ENCODE measurements around the gene CDC14A.

The CDC14A gene

DNA sequence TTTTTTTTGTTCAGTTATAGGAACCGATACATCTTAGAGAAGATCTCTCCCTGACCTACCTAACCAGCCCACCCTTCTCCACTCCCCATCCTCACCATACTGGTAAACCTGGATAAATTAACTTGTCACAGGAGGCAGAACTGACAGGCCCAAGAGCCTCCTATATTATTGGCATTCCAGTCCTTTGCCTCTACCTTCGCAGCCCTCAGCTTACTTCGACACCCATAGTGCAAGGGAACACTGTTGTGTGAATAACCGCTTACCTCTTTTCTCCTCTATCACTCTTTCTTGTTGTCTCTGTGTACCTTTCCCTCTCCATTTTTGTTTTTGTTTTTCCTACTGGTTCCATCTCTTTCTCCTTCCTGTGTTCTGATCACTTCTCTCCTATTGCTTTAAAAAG is 58.7 kb downstream of the CDC14A start:
- DNase-seq: no peak

GRCh38 chr1:100411574-100411973 is 59.3 kb downstream of the CDC14A start:
- no peak for DNase-seq

- no peak for DNase-seq
Measured at GRCh38 chr1:100413035-100413434, 60.7 kb downstream of the CDC14A start.

GRCh38 chr1:100414693-100415497 is 62.6 kb downstream of the CDC14A start:
- no peak for DNase-seq

- DNase-seq: no peak
Measured at GRCh38 chr1:100415498-100415778, 63.1 kb downstream of the CDC14A start.

- no peak for DNase-seq
Measured at GRCh38 chr1:100419072-100419471, 66.8 kb downstream of the CDC14A start.

- no peak for DNase-seq
Measured at GRCh38 chr1:100422065-100422464, 69.8 kb downstream of the CDC14A start.

- DNase-seq: peak; percentile 24
Measured at GRCh38 chr1:100423832-100424337, 71.6 kb downstream of the CDC14A start.

DNA sequence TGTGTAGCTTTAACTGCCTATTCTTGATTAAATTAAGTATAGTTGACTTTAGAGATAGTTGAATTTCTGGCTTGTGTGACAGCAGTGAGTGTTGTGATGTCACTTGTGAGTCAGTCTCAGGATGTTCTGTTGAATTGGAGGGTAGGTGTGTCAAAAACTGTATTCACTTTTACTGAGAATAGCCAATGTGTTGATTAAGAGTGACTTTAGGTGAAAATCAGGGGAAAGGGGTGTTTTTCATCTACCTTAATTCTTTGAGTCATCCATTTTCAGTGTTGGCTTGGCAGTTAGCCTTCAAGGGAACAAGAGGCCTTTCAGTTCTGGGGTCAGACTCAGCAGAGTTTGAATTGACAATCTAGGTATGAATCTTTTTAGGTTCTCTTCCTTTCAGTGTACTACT is 75.9 kb downstream of the CDC14A start:
- DNase-seq: no peak

DNA sequence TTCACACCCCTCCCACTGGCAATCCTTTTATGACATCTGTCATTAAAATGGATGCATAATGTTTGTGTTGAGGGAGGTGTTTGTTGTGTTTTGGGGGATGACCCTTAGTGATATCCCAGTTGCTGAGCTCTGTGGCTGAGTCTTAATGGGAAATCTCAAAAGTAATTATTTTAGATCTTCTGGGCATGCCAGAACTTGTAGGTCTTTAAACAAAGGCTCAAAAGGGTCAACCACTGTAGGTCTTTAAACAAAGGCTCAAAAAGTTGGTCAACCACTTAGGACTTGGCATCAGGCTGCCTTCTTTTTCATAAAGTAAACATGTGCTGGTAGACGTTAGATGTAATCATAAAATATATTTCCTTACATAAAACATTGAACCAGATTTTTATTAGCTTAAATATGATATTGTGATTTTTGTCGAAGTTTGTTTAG is 78.0 kb downstream of the CDC14A start:
- DNase-seq: no peak

GRCh38 chr1:100431954-100432353 is 79.6 kb downstream of the CDC14A start:
- no peak for DNase-seq

GRCh38 chr1:100433563-100433962 is 81.3 kb downstream of the CDC14A start:
- no peak for DNase-seq

DNA sequence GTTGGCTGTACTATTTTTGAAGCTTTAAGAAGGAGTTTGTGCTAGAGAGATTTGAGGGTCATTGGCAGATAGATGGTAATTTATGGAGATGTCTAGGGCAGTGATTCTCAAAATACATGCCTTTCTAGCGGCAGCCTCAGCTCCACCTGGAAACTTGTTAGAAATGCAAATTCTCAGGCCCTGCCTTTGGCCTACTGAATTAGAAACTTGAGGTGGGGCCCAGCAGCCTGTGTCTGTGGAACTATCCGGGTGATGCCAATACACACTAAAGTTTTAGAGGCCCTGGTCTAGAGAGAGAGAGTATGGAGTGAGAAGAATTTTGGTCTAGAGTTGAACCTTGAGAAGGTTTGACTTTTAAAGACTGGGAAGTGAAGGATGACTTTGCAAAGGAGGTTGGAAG is 82.5 kb downstream of the CDC14A start:
- no peak for DNase-seq

DNA sequence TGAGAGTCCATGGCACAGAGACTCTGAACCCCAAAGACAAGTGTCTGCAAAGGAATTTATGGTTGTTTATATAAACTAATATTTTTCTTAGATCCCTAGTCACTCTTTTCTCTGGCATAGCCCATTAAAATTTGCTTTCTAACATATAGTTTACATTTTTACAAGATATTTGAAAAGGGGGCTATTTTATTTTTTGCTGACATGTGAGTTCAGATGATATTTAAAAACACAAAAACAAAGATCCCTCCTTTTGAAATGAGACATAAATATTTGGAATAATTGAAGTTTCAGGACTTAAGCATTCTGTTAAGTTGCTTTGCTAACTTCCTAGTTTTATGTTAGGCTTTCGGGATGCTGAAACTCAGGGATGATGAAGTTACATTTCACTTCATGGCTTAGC is 86.1 kb downstream of the CDC14A start:
- DNase-seq: no peak

DNA sequence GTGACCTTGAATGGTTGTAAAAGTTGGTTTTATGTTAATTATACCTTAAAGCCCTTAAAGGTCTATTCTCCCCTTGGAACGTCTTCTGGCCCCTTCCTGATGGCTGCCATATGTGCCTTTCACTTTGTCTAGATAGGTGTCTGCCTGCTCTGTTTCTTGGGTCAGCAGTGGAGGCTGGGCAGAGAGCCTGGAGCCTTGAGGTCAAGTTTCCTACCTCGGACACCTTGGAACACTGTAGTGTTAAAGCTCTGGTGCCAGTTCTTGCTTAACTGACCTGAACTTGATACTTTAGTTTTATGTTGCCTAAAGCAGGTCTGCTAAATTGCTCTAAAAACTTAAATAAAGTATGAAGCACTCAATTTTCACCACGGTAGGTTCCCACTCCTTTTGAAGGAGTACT is 86.5 kb downstream of the CDC14A start:
- DNase-seq: no peak

GRCh38 chr1:100440075-100440809 is 87.9 kb downstream of the CDC14A start:
- peak; percentile 69 for DNase-seq

DNA sequence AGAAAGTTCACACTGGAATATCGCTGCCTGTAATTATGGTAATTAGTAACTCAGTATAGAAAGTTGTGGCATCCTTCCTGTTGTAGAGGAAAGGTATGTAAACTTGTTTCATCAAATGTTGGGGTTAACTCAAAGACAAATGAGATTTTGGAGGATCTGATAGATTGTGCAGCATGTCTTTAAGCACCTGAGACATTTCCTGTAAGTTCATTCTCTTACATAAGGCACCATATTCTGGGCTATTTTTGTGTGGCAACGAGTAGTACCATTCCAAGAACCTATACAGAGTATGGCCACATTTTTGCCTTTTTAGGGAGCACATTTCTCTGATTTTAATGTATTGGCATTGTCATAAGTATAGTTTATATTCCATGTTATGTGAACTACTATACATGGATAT is 88.8 kb downstream of the CDC14A start:
- no peak for DNase-seq

DNA sequence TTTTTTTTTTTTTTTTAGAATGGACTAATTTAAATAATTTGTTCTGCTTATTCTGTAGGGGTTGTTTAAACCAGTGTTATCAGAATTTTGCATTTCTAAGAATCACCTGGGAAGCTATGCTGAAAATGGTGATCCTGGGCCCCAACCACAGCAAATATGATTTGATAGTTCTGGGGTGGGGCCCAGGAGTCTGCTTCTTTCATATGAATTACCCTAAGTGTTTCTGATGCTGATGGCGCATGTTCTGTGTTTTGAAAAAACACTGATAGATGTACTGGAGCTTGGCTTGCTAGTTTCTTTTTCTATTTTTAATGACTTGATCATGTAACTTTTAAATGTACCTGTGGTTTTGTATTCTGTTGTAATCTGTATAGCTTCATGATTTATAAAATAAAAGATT is 89.3 kb downstream of the CDC14A start:
- no peak for DNase-seq

DNA sequence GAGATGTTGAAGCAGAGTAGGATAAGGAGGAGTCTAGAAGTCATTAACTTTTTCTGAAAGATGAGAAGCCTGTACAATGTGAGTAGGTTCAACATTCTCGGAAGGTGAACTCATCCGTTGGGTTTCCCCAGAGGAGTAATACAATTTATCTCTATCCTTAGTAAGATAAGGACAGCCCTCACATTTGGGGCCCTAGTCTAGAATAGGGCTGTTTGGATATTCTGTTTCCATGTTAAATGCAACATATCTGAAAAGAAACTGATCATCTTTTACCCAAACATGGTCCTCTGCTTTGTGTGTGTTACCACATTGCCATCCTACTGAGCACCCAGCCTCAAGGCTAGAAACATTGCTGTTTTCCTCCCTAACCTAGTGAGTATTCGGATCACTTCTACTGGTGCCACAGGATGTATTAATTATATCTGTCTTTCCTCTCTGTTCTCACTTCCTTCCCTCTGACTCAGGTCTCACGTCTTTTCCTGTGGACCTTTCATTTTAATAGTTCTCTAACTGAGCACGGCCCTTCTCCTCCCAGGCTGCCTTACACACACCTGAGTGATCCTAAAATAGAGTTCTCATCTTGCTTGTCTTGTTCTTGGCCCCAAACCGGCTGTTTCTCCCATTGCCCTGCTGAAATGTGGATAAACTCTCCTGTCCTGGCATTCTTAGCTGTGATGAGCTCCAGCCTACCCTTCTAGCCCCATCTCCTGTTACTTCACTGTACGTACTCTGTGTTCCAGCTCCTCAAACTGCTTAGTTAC is 91.7 kb downstream of the CDC14A start:
- DNase-seq: peak; percentile 9

GRCh38 chr1:100445565-100445964 is 93.3 kb downstream of the CDC14A start:
- peak; percentile 52 for DNase-seq

GRCh38 chr1:100448366-100448765 is 96.1 kb downstream of the CDC14A start:
- DNase-seq: no peak

DNA sequence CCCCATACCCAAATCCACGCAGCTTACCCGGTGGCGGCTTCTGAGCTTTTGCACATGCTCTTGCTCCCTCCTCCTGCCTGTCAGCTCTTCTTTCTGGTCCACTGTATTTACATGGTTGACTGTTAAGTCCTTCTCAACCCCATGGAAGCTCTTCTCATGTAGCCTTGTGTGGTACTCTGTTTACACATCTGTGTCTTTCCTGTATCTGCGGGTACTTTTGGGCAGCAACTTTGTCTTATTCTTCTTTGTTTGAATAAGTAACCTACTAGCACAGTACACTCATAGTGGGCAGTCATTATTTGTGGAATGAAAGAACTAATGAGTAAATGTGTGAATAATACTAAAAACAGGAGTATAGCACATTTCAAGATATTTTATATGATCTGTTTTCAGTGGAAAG is 97.2 kb downstream of the CDC14A start:
- no peak for DNase-seq

GRCh38 chr1:100452641-100453040 is 100.3 kb downstream of the CDC14A start:
- DNase-seq: no peak

Measured in effector CD4-positive, alpha-beta T cell (primary cell).